AG09319 (cell line): ENCODE results near the gene GARS1.
A peak's percentile ranks its signal among the peaks of the same experiment; 100 is the strongest.

Experiments used
- DNase-seq: peaks from one replicate; pipeline ENCODE4 v3.0.0-alpha.2; 2010; ENCODE audit warnings: low read depth; ENCODE audit errors: extremely low read depth
- CTCF ChIP-seq: IDR thresholded peaks from 2 replicates; pipeline ENCODE4 v1.5.1; 2011; ENCODE audit warnings: low read depth, mild to moderate bottlenecking, inconsistent platforms, low read length, moderate library complexity

The GARS1 gene, protein sequence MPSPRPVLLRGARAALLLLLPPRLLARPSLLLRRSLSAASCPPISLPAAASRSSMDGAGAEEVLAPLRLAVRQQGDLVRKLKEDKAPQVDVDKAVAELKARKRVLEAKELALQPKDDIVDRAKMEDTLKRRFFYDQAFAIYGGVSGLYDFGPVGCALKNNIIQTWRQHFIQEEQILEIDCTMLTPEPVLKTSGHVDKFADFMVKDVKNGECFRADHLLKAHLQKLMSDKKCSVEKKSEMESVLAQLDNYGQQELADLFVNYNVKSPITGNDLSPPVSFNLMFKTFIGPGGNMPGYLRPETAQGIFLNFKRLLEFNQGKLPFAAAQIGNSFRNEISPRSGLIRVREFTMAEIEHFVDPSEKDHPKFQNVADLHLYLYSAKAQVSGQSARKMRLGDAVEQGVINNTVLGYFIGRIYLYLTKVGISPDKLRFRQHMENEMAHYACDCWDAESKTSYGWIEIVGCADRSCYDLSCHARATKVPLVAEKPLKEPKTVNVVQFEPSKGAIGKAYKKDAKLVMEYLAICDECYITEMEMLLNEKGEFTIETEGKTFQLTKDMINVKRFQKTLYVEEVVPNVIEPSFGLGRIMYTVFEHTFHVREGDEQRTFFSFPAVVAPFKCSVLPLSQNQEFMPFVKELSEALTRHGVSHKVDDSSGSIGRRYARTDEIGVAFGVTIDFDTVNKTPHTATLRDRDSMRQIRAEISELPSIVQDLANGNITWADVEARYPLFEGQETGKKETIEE

GRCh38 chr7:30594540-30595435 lies at the start of gene GARS1:
GARS1 (plus strand) TSS chr7:30594878; CDS start chr7:30594922, 44 bp downstream.
- DNase-seq = peak; percentile 84
- TF ChIP-seq CTCF = no peak

- no peak for TF ChIP-seq CTCF
- DNase-seq = no peak
These were observed 48.7 kb upstream of the GARS1 start for GRCh38 chr7:30545791-30546555.

- no peak for TF ChIP-seq CTCF
- no peak for DNase-seq
These were observed 48.1 kb upstream of the GARS1 start for GRCh38 chr7:30546596-30546995.

DNA sequence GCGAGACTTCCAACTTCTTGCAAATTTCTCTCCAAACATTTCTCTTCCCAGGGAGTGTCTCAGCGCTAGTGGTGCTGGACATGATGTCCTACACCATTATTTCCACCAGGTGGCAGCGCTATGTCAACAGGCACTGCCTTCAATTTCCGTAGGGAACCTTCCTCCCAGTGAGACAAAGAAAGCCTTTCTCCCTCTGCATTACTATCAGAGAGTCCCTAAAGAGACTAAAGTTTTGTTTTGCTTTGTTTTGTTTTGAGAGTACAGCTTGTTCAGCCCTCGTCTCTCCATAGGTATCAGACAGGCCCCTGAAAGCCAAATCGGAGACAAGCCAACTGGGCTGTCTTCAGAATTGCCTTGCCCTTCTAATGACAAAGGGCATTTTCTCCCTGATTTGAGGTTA lies 45.8 kb upstream of the GARS1 start:
- peak; percentile 78 for TF ChIP-seq CTCF
- peak; percentile 27 for DNase-seq

- TF ChIP-seq CTCF = no peak
- no peak for DNase-seq
These were observed 44.7 kb upstream of the GARS1 start for GRCh38 chr7:30549931-30550493.

GRCh38 chr7:30552330-30552729 lies 42.3 kb upstream of the GARS1 start:
- DNase-seq = no peak
- TF ChIP-seq CTCF = no peak
